Activated T-cell treated with anti-CD3 and anti-CD28 coated beads, Interleukin-2, amount 50 U/mL, for 24 hours (primary cell): Measurements from ENCODE around the gene EIPR1.

Experiments used
- DNase-seq: peaks from one replicate; pipeline ENCODE4 v3.0.0-alpha.2; 2020
- H3K27ac Mint-ChIP-seq: 2 replicates; pipeline ENCODE4 v1.8.0; 2020; ENCODE audit warnings: mild to moderate bottlenecking, mixed read lengths
- H3K27me3 Mint-ChIP-seq: 2 replicates; pipeline ENCODE4 v1.8.0; 2020; ENCODE audit warnings: mixed read lengths
- H3K36me3 Mint-ChIP-seq: 2 replicates; pipeline ENCODE4 v1.8.0; 2020; ENCODE audit warnings: low read depth, mixed read lengths
- H3K4me1 Mint-ChIP-seq: 2 replicates; pipeline ENCODE4 v1.8.0; 2020; ENCODE audit warnings: low read depth, mixed read lengths
- H3K4me3 Mint-ChIP-seq: 2 replicates; pipeline ENCODE4 v1.8.0; 2020; ENCODE audit warnings: mild to moderate bottlenecking, moderate library complexity, mixed read lengths
- H3K9me3 Mint-ChIP-seq: 2 replicates; pipeline ENCODE4 v1.8.0; 2020; ENCODE audit warnings: mixed read lengths

The EIPR1 gene

DNA sequence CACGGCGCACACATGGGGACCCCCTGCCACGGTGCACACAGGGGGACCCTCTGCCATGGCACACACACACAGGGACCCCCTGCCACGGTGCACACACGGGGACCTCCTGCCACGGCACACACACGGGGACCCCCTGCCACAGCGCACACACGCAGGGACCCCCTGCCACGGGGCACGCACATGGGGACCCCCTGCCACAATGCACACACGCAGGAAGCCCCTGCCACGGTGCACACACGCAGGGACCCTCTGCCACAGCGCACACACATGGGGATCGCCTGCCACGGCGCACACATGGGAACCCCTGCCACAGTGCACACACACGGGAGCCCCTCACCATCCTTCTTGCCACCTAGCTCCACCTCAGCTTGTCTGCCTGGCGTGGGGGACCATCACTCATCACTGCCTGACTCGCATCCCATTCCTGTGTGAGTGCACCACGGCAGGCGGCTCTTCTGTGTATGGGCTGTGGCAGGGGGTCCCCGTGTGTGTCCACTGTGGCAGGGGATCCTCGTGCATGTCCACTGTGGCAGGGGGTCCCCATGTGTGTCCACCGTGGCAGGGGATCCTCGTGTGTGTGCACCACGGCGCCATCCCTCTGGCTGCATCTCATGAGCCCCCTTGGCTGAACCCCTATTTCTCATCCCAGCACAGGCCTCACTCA, 206.7 kb downstream of the EIPR1 start:
- H3K27me3 Mint-ChIP-seq = no peaks in the 10 kb centered on the region
- H3K27ac Mint-ChIP-seq = no peak overlapping the region
- peaks cover 78% of the 10 kb centered on the region for H3K36me3 Mint-ChIP-seq
- H3K4me3 Mint-ChIP-seq = no peak overlapping the region
- DNase-seq = no peak
- H3K9me3 Mint-ChIP-seq = no peaks in the 10 kb centered on the region
- no peaks in the 10 kb centered on the region for H3K4me1 Mint-ChIP-seq

DNA sequence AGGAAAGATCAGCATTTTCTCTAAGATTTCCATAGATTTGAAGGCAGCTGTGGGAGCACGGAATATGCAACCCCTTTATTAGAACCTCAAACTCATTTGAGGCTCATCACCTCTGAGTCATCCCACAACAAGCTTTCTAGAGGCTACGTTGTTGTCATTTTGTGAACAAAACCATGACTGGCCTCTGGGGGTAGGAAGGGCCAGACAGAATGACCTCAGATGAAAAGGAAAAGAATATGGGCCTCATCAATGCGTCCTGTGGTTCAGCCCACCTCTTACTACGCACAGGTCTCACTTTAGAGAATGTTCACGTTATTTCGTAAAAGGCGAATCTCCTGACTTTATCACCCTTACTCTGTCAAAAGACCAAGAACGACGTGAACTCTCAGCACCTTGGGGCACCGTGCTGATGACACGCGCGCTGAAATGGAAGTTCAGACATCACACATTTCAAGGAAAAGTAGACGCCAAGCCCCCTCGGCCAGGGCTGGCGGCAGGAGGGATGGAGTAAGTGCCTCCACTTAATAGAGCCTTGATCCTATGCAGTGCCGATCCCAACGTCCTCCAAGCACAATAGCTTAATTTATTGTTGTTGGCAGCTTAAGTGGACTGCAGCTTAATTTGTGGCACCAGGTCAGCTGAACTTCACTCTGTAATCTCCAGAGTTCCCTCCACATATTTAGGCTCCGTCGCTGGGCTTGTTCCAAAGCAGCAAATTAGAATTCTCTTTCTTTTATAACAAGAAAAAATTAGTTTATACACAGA, 208.3 kb downstream of the EIPR1 start:
- Mint-ChIP-seq H3K27me3 (no peaks in the 10 kb centered on the region), H3K4me3 (no peak overlapping the region), H3K9me3 (peaks cover 11% of the 10 kb centered on the region), H3K36me3 (peaks cover 81% of the 10 kb centered on the region), H3K27ac (no peak overlapping the region), H3K4me1 (no peaks in the 10 kb centered on the region)
- DNase-seq = no peak

DNA sequence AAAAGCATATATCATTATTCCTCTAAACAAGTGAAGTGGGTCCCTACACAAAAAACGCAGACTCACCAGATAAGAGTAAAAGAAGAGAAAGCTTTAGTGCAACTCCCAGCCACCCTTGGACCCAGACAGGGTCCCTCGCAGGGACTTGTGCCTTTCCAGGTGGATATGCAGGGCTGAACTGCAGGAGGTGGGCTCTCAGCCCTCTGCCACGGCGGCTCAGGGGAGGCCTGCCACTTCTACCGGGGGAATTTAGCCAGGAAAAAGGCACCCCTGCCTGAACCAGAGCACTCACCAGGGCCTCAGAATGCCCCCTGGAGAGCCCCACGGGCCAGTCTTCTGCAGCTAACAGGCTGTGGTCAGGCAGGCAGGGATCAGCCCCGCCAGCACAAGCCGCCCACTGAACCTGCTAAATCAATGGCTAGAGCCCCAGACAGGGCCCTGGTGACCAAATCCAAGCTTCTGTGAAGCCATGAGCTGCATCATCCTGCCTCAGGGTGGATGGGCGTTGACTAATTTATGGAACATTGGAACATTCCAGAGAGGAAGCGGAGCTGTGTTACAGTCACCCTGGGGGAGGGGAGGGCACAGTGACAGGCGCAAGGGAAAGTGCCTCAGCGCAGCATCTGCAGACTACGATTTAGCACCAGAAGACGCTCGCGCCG, 209.3 kb downstream of the EIPR1 start:
- H3K27ac Mint-ChIP-seq = no peak overlapping the region
- DNase-seq = no peak
- no peak overlapping the region for H3K4me3 Mint-ChIP-seq

DNA sequence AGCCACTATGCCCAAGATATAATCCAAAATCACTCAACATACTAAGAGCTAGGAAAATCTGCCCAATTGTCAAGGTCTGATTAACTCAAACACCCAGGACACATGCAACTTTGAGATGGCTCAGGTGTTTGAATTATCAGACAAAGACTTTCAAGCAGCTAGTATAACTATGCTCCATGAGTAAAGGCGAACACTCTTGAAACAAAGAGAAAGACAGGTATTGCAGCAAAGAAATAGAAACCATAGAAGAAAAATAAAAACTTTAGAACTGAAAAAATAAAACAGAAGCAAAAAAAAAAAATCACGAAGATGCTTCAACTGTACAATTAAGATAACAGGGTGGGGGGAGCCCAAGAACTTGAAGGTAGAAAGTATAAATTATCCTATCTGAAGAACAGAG, 214.2 kb downstream of the EIPR1 start:
- Mint-ChIP-seq H3K27me3 (no peaks in the 10 kb centered on the region), H3K4me1 (no peaks in the 10 kb centered on the region), H3K9me3 (peaks cover 24% of the 10 kb centered on the region), H3K27ac (no peak overlapping the region), H3K36me3 (peaks cover 79% of the 10 kb centered on the region), H3K4me3 (no peak overlapping the region)
- no peak for DNase-seq

More for the DNA sequence above, 209.3 kb downstream of the EIPR1 start:
- H3K36me3 Mint-ChIP-seq = peaks cover 81% of the 10 kb centered on the region
- peaks cover 20% of the 10 kb centered on the region for H3K9me3 Mint-ChIP-seq
- no peaks in the 10 kb centered on the region for H3K27me3 Mint-ChIP-seq
- no peaks in the 10 kb centered on the region for H3K4me1 Mint-ChIP-seq

DNA sequence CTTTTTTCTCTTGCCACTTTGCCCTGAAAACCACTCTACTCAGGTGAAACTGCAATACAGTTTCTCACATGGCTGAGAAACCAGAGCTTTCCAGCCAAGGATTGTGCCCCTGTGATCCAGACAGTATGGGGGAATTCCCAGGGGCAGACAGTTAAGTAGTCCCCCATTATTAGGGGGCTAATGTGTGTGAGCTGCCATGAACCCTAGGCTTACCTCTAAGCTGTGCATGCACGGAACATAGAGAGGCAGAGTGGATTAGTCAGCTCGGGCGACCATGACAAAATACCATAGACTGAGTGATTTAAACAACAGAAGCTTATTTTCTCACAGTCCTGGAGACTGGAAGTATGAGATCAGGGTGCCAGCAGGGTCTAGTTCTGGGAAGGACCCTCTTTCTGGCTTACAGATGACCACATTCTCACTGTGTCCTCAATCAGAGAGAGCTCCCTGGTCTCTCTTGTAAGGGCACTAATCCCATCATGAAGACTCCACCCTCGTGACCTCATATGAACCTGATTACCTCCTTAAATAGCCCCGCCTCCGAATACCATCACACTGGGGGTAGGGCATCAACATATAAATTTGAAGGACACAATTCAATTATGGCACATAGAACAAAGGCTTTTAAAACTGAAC, 215.1 kb downstream of the EIPR1 start:
- Mint-ChIP-seq H3K27ac (no peak overlapping the region), H3K36me3 (peaks cover 72% of the 10 kb centered on the region), H3K4me3 (no peak overlapping the region), H3K4me1 (no peaks in the 10 kb centered on the region), H3K9me3 (peaks cover 24% of the 10 kb centered on the region), H3K27me3 (no peaks in the 10 kb centered on the region)
- DNase-seq = no peak

GRCh38 chr2:3160751-3161330, 216.8 kb downstream of the EIPR1 start:
- Mint-ChIP-seq H3K4me3 (no peak overlapping the region), H3K27ac (no peak overlapping the region), H3K4me1 (no peaks in the 10 kb centered on the region)

DNA sequence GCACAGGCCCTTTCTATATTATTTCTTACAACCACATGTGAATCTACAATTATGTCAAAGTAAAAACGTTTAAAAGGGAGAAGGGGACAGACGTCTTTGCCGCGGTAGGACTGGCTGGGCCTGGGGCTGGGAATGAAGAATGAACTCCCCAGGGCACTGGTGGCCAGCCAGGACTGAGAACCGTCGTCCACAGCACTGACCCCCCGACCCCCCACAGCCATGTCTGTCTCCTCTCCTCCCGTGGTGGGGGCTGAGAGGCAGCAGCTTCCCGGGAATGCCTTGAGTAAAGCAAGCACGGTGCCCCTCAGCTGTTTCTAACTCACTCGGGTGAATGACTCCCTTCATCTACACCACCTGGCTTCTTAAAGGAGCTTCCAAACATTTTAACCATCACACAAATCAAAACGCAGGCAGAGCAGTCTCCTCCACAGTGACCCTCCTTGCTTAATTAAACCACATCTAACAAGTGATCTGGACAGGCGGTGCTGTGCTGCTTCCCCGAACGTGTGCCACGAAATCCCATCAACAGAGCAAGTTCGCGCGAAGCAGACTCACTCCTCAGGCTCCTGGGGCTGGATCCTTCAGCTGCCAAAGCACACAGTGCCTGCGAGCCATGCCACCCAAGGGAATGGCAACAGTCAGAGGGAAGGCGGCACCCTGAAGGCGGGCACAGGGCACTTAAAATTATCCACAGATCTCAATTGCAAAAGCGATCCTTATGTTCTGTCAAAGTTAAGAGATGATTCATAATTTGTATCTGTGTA, 217.7 kb downstream of the EIPR1 start:
- no peak overlapping the region for H3K27ac Mint-ChIP-seq
- H3K9me3 Mint-ChIP-seq = peaks cover 18% of the 10 kb centered on the region

More at GRCh38 chr2:3160751-3161330, 216.8 kb downstream of the EIPR1 start:
- DNase-seq = no peak
- H3K36me3 Mint-ChIP-seq = peaks cover 59% of the 10 kb centered on the region
- H3K27me3 Mint-ChIP-seq = no peaks in the 10 kb centered on the region
- H3K9me3 Mint-ChIP-seq = peaks cover 24% of the 10 kb centered on the region

GRCh38 chr2:3154700-3155099, 222.9 kb downstream of the EIPR1 start:
- peaks cover 4% of the 10 kb centered on the region for H3K9me3 Mint-ChIP-seq
- no peak overlapping the region for H3K4me3 Mint-ChIP-seq
- H3K36me3 Mint-ChIP-seq = peaks cover 34% of the 10 kb centered on the region
- no peak overlapping the region for H3K27ac Mint-ChIP-seq
- DNase-seq = no peak
- H3K4me1 Mint-ChIP-seq = peaks cover 15% of the 10 kb centered on the region
- no peaks in the 10 kb centered on the region for H3K27me3 Mint-ChIP-seq

More for the DNA sequence above, 217.7 kb downstream of the EIPR1 start:
- H3K4me1 Mint-ChIP-seq = peaks cover 4% of the 10 kb centered on the region
- no peak overlapping the region for H3K4me3 Mint-ChIP-seq
- no peaks in the 10 kb centered on the region for H3K27me3 Mint-ChIP-seq
- H3K36me3 Mint-ChIP-seq = peaks cover 54% of the 10 kb centered on the region
- no peak for DNase-seq

DNA sequence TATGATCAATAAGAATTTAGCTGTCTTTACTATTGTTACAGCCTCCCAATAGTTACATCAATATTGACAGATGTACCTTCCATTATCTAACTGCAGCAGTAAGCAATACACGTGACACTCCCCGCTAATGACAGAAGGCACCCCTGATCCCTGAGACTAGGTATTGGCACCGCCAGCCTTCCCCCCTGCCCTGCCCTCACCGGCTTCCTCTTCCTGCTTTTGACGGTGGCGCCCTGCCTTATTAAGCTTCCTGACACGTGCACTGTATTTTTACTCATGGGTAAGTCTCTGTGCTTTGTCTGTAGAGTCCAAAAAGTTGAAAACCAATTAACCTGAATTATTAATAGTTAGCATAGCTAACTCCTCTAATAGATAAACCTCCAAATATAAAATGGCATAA, 223.5 kb downstream of the EIPR1 start:
- Mint-ChIP-seq H3K4me3 (no peak overlapping the region), H3K9me3 (peaks cover 4% of the 10 kb centered on the region), H3K4me1 (peaks cover 15% of the 10 kb centered on the region), H3K27ac (no peak overlapping the region), H3K36me3 (peaks cover 29% of the 10 kb centered on the region), H3K27me3 (no peaks in the 10 kb centered on the region)
- DNase-seq = no peak

- Mint-ChIP-seq H3K27ac (no peak overlapping the region), H3K27me3 (no peaks in the 10 kb centered on the region)
Observed at GRCh38 chr2:3151153-3151918, 226.3 kb downstream of the EIPR1 start.

GRCh38 chr2:3149441-3150217, 228.0 kb downstream of the EIPR1 start:
- peaks cover 23% of the 10 kb centered on the region for H3K36me3 Mint-ChIP-seq
- peaks cover 8% of the 10 kb centered on the region for H3K4me1 Mint-ChIP-seq
- H3K27me3 Mint-ChIP-seq = no peaks in the 10 kb centered on the region
- no peak overlapping the region for H3K4me3 Mint-ChIP-seq
- peaks cover 4% of the 10 kb centered on the region for H3K9me3 Mint-ChIP-seq
- no peak overlapping the region for H3K27ac Mint-ChIP-seq
- DNase-seq = no peak

More at GRCh38 chr2:3151153-3151918, 226.3 kb downstream of the EIPR1 start:
- Mint-ChIP-seq H3K4me3 (no peak overlapping the region), H3K36me3 (peaks cover 26% of the 10 kb centered on the region), H3K4me1 (peaks cover 15% of the 10 kb centered on the region), H3K9me3 (peaks cover 4% of the 10 kb centered on the region)
- DNase-seq = no peak

- peaks cover 4% of the 10 kb centered on the region for H3K9me3 Mint-ChIP-seq
- H3K27ac Mint-ChIP-seq = no peak overlapping the region
- no peaks in the 10 kb centered on the region for H3K27me3 Mint-ChIP-seq
- H3K4me3 Mint-ChIP-seq = no peak overlapping the region
- peaks cover 23% of the 10 kb centered on the region for H3K36me3 Mint-ChIP-seq
- DNase-seq = no peak
- peaks cover 1% of the 10 kb centered on the region for H3K4me1 Mint-ChIP-seq
Observed at GRCh38 chr2:3148716-3149115, 228.9 kb downstream of the EIPR1 start.
